C4-2B (cell line): Measurements from ENCODE around the gene ZBTB8OS.

Experiments used
- H3K27ac ChIP-seq: fragments of 450-650 bp; 2 replicates; pipeline ENCODE4 v1.5.1; 2017
- ZFX ChIP-seq: fragments of 450-650 bp; IDR thresholded peaks from 2 replicates; pipeline ENCODE4 v1.6.1; 2017
- TF ChIP-seq, protein P1 (sequence below): fragments of 450-650 bp; conservative IDR thresholded peaks from 2 replicates; pipeline ENCODE4 v1.5.1; 2017; ENCODE audit warnings: mild to moderate bottlenecking

The ZBTB8OS gene

GRCh38 chr1:32627596-32628162 lies 22.7 kb downstream of the ZBTB8OS start:
- H3K27ac ChIP-seq, result no peak overlapping the region
- TF ChIP-seq ZFX, result no peak
- TF ChIP-seq, protein P1, sequence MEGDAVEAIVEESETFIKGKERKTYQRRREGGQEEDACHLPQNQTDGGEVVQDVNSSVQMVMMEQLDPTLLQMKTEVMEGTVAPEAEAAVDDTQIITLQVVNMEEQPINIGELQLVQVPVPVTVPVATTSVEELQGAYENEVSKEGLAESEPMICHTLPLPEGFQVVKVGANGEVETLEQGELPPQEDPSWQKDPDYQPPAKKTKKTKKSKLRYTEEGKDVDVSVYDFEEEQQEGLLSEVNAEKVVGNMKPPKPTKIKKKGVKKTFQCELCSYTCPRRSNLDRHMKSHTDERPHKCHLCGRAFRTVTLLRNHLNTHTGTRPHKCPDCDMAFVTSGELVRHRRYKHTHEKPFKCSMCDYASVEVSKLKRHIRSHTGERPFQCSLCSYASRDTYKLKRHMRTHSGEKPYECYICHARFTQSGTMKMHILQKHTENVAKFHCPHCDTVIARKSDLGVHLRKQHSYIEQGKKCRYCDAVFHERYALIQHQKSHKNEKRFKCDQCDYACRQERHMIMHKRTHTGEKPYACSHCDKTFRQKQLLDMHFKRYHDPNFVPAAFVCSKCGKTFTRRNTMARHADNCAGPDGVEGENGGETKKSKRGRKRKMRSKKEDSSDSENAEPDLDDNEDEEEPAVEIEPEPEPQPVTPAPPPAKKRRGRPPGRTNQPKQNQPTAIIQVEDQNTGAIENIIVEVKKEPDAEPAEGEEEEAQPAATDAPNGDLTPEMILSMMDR, result no peak

- TF ChIP-seq, protein P1, result no peak
- no peak for TF ChIP-seq ZFX
- H3K27ac ChIP-seq, result no peak overlapping the region
These were observed 24.2 kb downstream of the ZBTB8OS start for GRCh38 chr1:32626176-32626575.

GRCh38 chr1:32623775-32624174 lies 26.6 kb downstream of the ZBTB8OS start:
- H3K27ac ChIP-seq, result no peak overlapping the region
- no peak for TF ChIP-seq ZFX
- TF ChIP-seq, protein P1, result no peak

- H3K27ac ChIP-seq, result no peak overlapping the region
- no peak for TF ChIP-seq ZFX
- TF ChIP-seq, protein P1, result no peak
These were observed 27.3 kb downstream of the ZBTB8OS start for GRCh38 chr1:32622806-32623681.

DNA sequence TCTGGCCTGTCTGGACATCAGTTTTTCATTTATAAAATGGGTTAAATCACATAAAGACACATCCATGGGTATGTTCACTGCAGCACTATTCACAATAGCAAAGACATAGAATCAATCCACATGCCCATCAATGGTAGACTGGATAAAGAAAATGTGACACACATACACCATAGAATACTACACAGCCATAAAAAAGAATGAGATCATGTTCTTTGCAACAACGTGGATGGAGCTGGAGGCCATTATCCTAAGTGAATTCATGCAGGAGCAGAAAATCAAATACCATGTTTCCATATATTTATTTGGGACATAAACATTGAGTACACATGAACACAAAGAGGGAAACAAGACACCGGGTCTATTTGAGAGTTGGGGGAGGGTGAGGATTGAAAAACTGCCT lies 28.1 kb downstream of the ZBTB8OS start:
- no peak for TF ChIP-seq ZFX
- TF ChIP-seq, protein P1, result no peak
- no peak overlapping the region for H3K27ac ChIP-seq

DNA sequence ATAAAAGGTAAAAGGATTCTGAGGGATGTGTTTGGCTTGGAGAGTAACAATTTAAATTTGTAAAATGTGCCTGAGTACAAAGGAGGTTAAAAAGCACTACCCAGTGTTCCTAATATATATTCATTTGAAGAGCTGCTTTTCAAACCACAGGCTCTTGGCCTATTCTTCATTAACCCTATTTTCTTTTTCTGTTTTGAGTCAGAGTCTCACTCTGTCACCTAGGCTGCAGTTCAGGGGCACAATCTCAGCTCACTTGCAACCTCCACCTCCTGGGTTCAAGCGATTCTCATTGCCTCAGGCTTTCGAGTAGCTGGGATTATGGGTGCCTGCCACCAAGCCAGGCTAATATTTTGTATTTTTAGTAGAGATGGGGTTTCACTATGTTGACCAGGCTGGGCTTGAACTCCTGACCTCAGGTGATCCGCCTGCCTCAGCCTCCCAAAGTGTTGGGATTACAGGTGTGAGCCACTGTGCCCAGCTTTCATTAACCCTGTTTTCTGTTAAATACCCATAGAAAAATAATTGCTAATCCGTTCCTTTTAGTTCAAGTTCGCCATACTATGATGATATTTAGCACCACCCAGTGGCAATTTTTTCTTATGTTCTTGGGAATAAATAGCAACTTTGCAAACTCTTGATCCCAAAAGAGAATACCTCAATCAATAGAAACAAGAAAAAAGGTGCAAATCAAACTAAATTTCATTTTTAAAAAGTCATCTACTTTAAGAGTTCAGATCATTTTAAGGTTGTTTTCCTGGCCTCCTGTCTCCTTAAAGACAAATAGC lies 30.5 kb downstream of the ZBTB8OS start:
- TF ChIP-seq, protein P1, result no peak
- TF ChIP-seq ZFX, result no peak
- H3K27ac ChIP-seq, result no peak overlapping the region

DNA sequence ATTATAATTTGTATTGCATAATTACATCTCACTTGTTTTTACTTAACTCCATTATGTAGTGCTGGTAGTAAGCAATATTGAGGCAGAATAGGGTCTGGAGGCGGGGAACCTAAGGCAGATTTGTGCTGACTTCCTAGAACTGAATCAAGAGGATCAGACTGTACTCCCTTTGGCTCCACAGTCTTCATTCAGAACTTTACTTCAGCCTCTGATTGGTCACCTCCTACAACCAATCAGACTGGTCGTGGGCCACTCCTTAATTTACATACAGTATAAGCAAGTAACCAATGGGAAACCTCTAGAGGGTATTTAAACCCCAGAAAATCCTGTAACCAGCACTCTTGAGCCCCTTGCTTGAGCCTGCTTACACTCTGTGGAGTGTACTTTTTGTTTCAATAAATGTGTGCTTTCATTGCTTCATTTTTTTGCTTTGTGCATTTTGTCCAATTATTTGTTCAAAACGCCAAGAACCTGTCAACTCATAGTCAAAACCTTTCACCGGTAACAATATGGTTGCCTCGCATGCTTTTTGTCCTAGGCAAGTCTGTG lies 31.6 kb downstream of the ZBTB8OS start:
- no peak for TF ChIP-seq ZFX
- TF ChIP-seq, protein P1, result no peak
- H3K27ac ChIP-seq, result no peak overlapping the region
